ENCODE data around the gene STXBP5. TPM values are rescaled to one million over a fixed set of nuclear protein-coding genes. Genes with fewer than 3 reads are reported as not detected.

STXBP5 gene
- total RNA-seq, 1 donor, result 144 TPM

DNA sequence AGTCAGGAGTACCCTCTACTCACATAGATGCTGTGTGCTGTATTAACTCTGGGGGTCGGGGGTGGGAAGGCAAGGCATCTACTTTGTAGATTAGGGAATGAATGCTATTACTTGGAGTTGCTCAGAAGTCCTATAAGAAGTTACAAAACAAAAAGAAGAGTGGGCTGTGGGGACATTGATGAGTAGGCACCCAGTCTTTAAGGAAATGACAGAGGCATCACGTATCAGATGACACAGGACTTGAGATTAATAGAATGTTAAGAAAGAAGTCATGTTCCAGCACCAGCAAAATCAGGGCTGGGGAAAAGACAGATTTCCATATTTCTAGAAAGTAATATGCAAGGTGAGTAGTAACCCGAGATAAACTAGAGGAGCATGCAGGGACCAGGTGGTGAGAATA lies 19.0 kb upstream of the STXBP5 start:
- no peaks in the 10 kb centered on the region for H4K20me1 ChIP-seq (ENCODE audit: insufficient read depth, low read length)
- no peak overlapping the region for H3K27ac ChIP-seq (ENCODE audit: low read depth, low read length)
- no peaks in the 10 kb centered on the region for H3K4me1 ChIP-seq (ENCODE audit: insufficient read depth, low read length)
- no peak overlapping the region for H2AFZ ChIP-seq (ENCODE audit: low read length)
- DNase-seq (ENCODE audit: insufficient read length, low spot score, missing footprints), result no peak
- no peaks in the 10 kb centered on the region for H3K9me3 ChIP-seq (ENCODE audit: low read depth, low read length)
- TF ChIP-seq CTCF (IDR thresholded peaks at IDR 0.05; ENCODE audit: extremely low read depth, low read depth, low read length), result no peak
- H3K36me3 ChIP-seq (ENCODE audit: insufficient read depth, low read length), result no peaks in the 10 kb centered on the region
- no peaks in the 10 kb centered on the region for H3K27me3 ChIP-seq (ENCODE audit: insufficient read depth, low read length)
- no peak overlapping the region for H3K4me2 ChIP-seq (ENCODE audit: insufficient read depth, low read length)
- H3K79me2 ChIP-seq (ENCODE audit: insufficient read depth, low read length), result no peaks in the 10 kb centered on the region
- no peak overlapping the region for H3K4me3 ChIP-seq (ENCODE audit: insufficient read depth, low read length)

DNA sequence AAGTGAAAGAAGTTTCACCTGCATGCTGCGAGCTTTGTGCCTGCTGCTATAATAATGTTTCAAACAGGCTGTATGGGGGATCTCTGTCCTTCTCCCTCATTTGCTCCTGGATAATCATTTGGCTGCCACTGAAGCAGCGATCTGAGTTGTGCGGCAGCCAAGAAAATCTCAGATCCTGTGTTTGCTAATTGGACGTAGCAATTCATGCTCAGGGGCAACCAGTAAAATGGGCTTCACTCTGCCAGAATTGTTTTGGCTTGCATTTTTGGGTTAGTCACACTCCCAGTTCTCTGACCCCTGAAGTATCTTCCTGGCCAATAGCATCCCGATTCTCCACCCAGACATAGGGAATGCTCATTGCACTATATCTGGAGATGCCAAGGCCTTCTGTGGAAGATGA lies 13.7 kb upstream of the STXBP5 start:
- no peaks in the 10 kb centered on the region for H4K20me1 ChIP-seq (ENCODE audit: insufficient read depth, low read length)

GRCh38 chr6:147192278-147192911 lies 11.8 kb upstream of the STXBP5 start:
- Histone ChIP-seq H3K27ac (ENCODE audit: low read depth, low read length) (no peak overlapping the region), H3K4me2 (ENCODE audit: insufficient read depth, low read length) (no peak overlapping the region), H3K79me2 (ENCODE audit: insufficient read depth, low read length) (no peaks in the 10 kb centered on the region), H3K36me3 (ENCODE audit: insufficient read depth, low read length) (no peaks in the 10 kb centered on the region), H3K9me3 (ENCODE audit: low read depth, low read length) (no peaks in the 10 kb centered on the region), H3K4me1 (ENCODE audit: insufficient read depth, low read length) (peaks cover 9% of the 10 kb centered on the region), H4K20me1 (ENCODE audit: insufficient read depth, low read length) (no peaks in the 10 kb centered on the region), H3K27me3 (ENCODE audit: insufficient read depth, low read length) (no peaks in the 10 kb centered on the region), H3K4me3 (ENCODE audit: insufficient read depth, low read length) (no peak overlapping the region), H2AFZ (ENCODE audit: low read length) (no peak overlapping the region)
- TF ChIP-seq CTCF (IDR thresholded peaks at IDR 0.05; ENCODE audit: extremely low read depth, low read depth, low read length), result no peak
- DNase-seq (ENCODE audit: insufficient read length, low spot score, missing footprints), result no peak

More for the DNA sequence above, 13.7 kb upstream of the STXBP5 start:
- H3K9me3 ChIP-seq (ENCODE audit: low read depth, low read length), result no peaks in the 10 kb centered on the region
- DNase-seq (ENCODE audit: insufficient read length, low spot score, missing footprints), result no peak
- H3K27me3 ChIP-seq (ENCODE audit: insufficient read depth, low read length), result no peaks in the 10 kb centered on the region
- no peak overlapping the region for H3K4me2 ChIP-seq (ENCODE audit: insufficient read depth, low read length)
- H3K4me3 ChIP-seq (ENCODE audit: insufficient read depth, low read length), result no peak overlapping the region
- H3K79me2 ChIP-seq (ENCODE audit: insufficient read depth, low read length), result no peaks in the 10 kb centered on the region
- H3K36me3 ChIP-seq (ENCODE audit: insufficient read depth, low read length), result no peaks in the 10 kb centered on the region
- TF ChIP-seq CTCF (IDR thresholded peaks at IDR 0.05; ENCODE audit: extremely low read depth, low read depth, low read length), result no peak
- H3K4me1 ChIP-seq (ENCODE audit: insufficient read depth, low read length), result peaks cover 9% of the 10 kb centered on the region
- no peak overlapping the region for H3K27ac ChIP-seq (ENCODE audit: low read depth, low read length)
- H2AFZ ChIP-seq (ENCODE audit: low read length), result no peak overlapping the region

- TF ChIP-seq CTCF (IDR thresholded peaks at IDR 0.05; ENCODE audit: extremely low read depth, low read depth, low read length), result no peak
- no peaks in the 10 kb centered on the region for H4K20me1 ChIP-seq (ENCODE audit: insufficient read depth, low read length)
- no peaks in the 10 kb centered on the region for H3K36me3 ChIP-seq (ENCODE audit: insufficient read depth, low read length)
- peak overlapping the region; percentile 54 for H3K4me2 ChIP-seq (ENCODE audit: insufficient read depth, low read length)
- H3K4me3 ChIP-seq (ENCODE audit: insufficient read depth, low read length), result no peak overlapping the region
- H3K9me3 ChIP-seq (ENCODE audit: low read depth, low read length), result no peaks in the 10 kb centered on the region
- DNase-seq (ENCODE audit: insufficient read length, low spot score, missing footprints), result no peak
- peak overlapping the region; percentile 69 for H3K27ac ChIP-seq (ENCODE audit: low read depth, low read length)
- H3K27me3 ChIP-seq (ENCODE audit: insufficient read depth, low read length), result no peaks in the 10 kb centered on the region
- peaks cover 9% of the 10 kb centered on the region for H3K4me1 ChIP-seq (ENCODE audit: insufficient read depth, low read length)
- no peaks in the 10 kb centered on the region for H3K79me2 ChIP-seq (ENCODE audit: insufficient read depth, low read length)
- peak overlapping the region; percentile 18 for H2AFZ ChIP-seq (ENCODE audit: low read length)
These were observed 9.4 kb upstream of the STXBP5 start for GRCh38 chr6:147194652-147195411.

Data from osteoblast (primary cell).